PC-3 (cell line): ENCODE measurements around the gene OR7G3. TPM values are rescaled to one million over a fixed set of nuclear protein-coding genes. Genes with fewer than 3 reads are reported as not detected.
A peak's percentile ranks its signal among the peaks of the same experiment; 100 is the strongest.

Experiments used
- ATAC-seq: fragments of 200-7000 bp; cut with Tn5 transposase; 2 replicates; pipeline ENCODE4 v1.9.1; 2020; ENCODE audit warnings: mild to moderate bottlenecking, moderate library complexity
- BruUV-seq: library from RNA; stranded (reverse); fragments of 400-500 nt; replicated peaks from 2 replicates; lab custom pipeline; 2021; lab: Mats Ljungman, UMichigan
- CTCF ChIA-PET: fragments of 300-600 bp; sonication (Branson Sonifier 250); formaldehyde crosslinking; loops from one replicate; lab custom pipeline; 2022; ENCODE audit warnings: antibody characterized with exemption; lab: Charles Lee
- POLR2A ChIA-PET: fragments of 300-600 bp; sonication (Branson Sonifier 250); formaldehyde crosslinking; loops from one replicate; lab custom pipeline; 2022; ENCODE audit warnings: antibody characterized with exemption; ENCODE audit not compliant: unreplicated experiment; lab: Charles Lee
- DNase-seq: peaks from one replicate; pipeline ENCODE4 v3.0.0-alpha.2; 2015
- H2AFZ ChIP-seq: fragments of 300-600 bp; sonication (generic); 2 replicates; pipeline ENCODE4 v1.6.0; 2016; ENCODE audit warnings: antibody characterized with exemption, low read length
- H3F3A ChIP-seq: fragments of 300-600 bp; sonication (generic); one replicate; pipeline ENCODE4 v1.6.0; 2017; ENCODE audit warnings: antibody characterized with exemption, low read length, control low read depth, mild to moderate bottlenecking; ENCODE audit not compliant: unreplicated experiment
- H3K27ac ChIP-seq: fragments of 300-600 bp; sonication (generic); 2 replicates; pipeline ENCODE4 v1.5.1; 2016; ENCODE audit warnings: mild to moderate bottlenecking, low read length
- H3K27me3 ChIP-seq: fragments of 300-600 bp; sonication (generic); 2 replicates; pipeline ENCODE4 v1.6.1; 2016; ENCODE audit warnings: low read length, mixed read lengths
- H3K36me3 ChIP-seq: fragments of 300-600 bp; sonication (generic); 2 replicates; pipeline ENCODE4 v1.6.1; 2016; ENCODE audit warnings: low read depth, mixed run types, low read length, mixed read lengths
- H3K4me1 ChIP-seq: fragments of 300-600 bp; sonication (generic); 2 replicates; pipeline ENCODE4 v1.5.1; 2016; ENCODE audit warnings: low read length; ENCODE audit not compliant: insufficient read depth
- H3K4me2 ChIP-seq: fragments of 300-600 bp; sonication (generic); 2 replicates; pipeline ENCODE4 v1.6.0; 2016; ENCODE audit warnings: low read length
- H3K4me3 ChIP-seq: fragments of 300-600 bp; sonication (generic); 2 replicates; pipeline ENCODE4 v1.5.1; 2016; ENCODE audit warnings: mild to moderate bottlenecking, low read length, mixed read lengths
- H3K79me2 ChIP-seq: fragments of 300-600 bp; sonication (generic); 2 replicates; pipeline ENCODE4 v1.6.1; 2017; ENCODE audit warnings: low read length, mixed read lengths
- H3K9ac ChIP-seq: fragments of 300-600 bp; sonication (generic); 2 replicates; pipeline ENCODE4 v1.6.0; 2016; ENCODE audit warnings: mild to moderate bottlenecking, low read length
- H3K9me2 ChIP-seq: fragments of 300-600 bp; sonication (generic); replicated peaks from 2 replicates; pipeline ENCODE4 v1.6.1; 2016; ENCODE audit warnings: mixed run types, low read length, mixed read lengths
- H3K9me3 ChIP-seq: fragments of 300-600 bp; sonication (generic); 2 replicates; pipeline ENCODE4 v1.6.1; 2016; ENCODE audit warnings: low read length, mixed read lengths
- H4K20me1 ChIP-seq: fragments of 300-600 bp; sonication (generic); 2 replicates; pipeline ENCODE4 v1.6.1; 2016; ENCODE audit warnings: low read length, mixed read lengths
- CTCF ChIP-seq: fragments of 300-600 bp; sonication (generic); conservative IDR thresholded peaks from 2 replicates; pipeline ENCODE4 v1.5.1; 2017; ENCODE audit warnings: antibody characterized with exemption, low read depth, mild to moderate bottlenecking, low read length
- EZH2 ChIP-seq: fragments of 300-600 bp; sonication (generic); IDR thresholded peaks from one replicate; pipeline ENCODE4 v1.6.1; 2017; ENCODE audit warnings: antibody characterized with exemption, mild to moderate bottlenecking, low read length; ENCODE audit not compliant: unreplicated experiment
- EZH2phosphoT487 ChIP-seq: fragments of 300-600 bp; sonication (generic); IDR thresholded peaks from 2 replicates; pipeline ENCODE4 v1.6.1; 2018; ENCODE audit warnings: mild to moderate bottlenecking, antibody characterized with exemption, low read length, borderline replicate concordance
- intact Hi-C: fragments of 100-400 bp; cut with micrococcal nuclease; formaldehyde crosslinking; loops from 2 replicates; pipeline ENCODE4 v1.9.0; 2023
- total RNA-seq: library from RNA; depleted of rRNA; stranded (reverse); fragments of >200 nt; gene quantifications from 2 replicates; pipeline ENCODE4 v1.2.3, GENCODE V29; 2014

OR7G3 gene
- total RNA-seq, 1 experiment from 2014 or later, result not detected

- no peak for TF ChIP-seq EZH2phosphoT487
- no peak for TF ChIP-seq EZH2
- no peak for TF ChIP-seq CTCF
- POLR2A ChIA-PET, result no interaction called here
- Histone ChIP-seq H3K9me2 (no peaks in the 10 kb centered on the region), H3K9ac (no peak overlapping the region), H3K27ac (no peak overlapping the region), H3K4me1 (peaks cover 12% of the 10 kb centered on the region), H3K9me3 (peaks cover 67% of the 10 kb centered on the region), H2AFZ (no peak overlapping the region), H3K79me2 (peaks cover 100% of the 10 kb centered on the region), H4K20me1 (0 out of 2 replicates have a peak, but pooled peaks cover 8% of the 10 kb centered on the region), H3F3A (no peaks in the 10 kb centered on the region), H3K36me3 (peaks cover 97% of the 10 kb centered on the region), H3K4me2 (no peak overlapping the region), H3K4me3 (no peak overlapping the region), H3K27me3 (no peaks in the 10 kb centered on the region)
- CTCF ChIA-PET, result no interaction called here
- intact Hi-C loops, result no loop called here
- ATAC-seq (no peak), DNase-seq (no peak)
- no TSS peak for BruUV-seq
These were observed 24.6 kb upstream of the OR7G3 start for GRCh38 chr19:9151367-9151766.

DNA sequence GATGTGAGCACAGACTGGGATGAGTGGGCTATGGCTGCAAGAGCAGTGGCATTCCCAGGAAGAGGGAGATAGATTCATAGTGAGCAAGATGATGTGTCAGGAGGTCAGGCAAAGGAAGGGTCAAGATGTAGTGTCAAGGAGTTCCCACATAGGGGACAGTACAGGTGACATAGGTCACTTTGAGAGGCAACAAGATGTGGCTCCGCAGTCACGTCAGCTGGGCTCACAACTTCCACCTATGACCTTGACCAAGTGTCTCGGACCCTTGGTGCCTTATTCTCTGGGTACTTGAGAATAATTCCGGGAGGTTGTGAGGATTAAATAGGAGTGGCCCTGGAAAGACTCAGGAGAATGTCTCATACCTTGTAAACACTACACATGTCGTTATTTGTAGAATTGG, 23.9 kb upstream of the OR7G3 start:
- H4K20me1 ChIP-seq, result 0 out of 2 replicates have a peak, but pooled peaks cover 8% of the 10 kb centered on the region
- H3K27me3 ChIP-seq, result no peaks in the 10 kb centered on the region
- H3K9me2 ChIP-seq, result no peaks in the 10 kb centered on the region
- no peak for TF ChIP-seq CTCF
- TF ChIP-seq EZH2, result no peak
- TF ChIP-seq EZH2phosphoT487, result no peak
- peaks cover 94% of the 10 kb centered on the region for H3K36me3 ChIP-seq
- H2AFZ ChIP-seq, result no peak overlapping the region
- DNase-seq (no peak), ATAC-seq (no peak)
- H3K79me2 ChIP-seq, result peaks cover 100% of the 10 kb centered on the region
- no peak overlapping the region for H3K9ac ChIP-seq
- POLR2A ChIA-PET, result no interaction called here
- no TSS peak for BruUV-seq
- H3K27ac ChIP-seq, result peak overlapping the region; percentile 8; the same call in 1 of the 2 replicates
- no peaks in the 10 kb centered on the region for H3F3A ChIP-seq
- CTCF ChIA-PET, result no interaction called here
- H3K9me3 ChIP-seq, result peaks cover 67% of the 10 kb centered on the region
- intact Hi-C loops, result no loop called here
- H3K4me3 ChIP-seq, result no peak overlapping the region; the same call in 1 of the 2 replicates
- no peak overlapping the region for H3K4me2 ChIP-seq
- H3K4me1 ChIP-seq, result peaks cover 12% of the 10 kb centered on the region

DNA sequence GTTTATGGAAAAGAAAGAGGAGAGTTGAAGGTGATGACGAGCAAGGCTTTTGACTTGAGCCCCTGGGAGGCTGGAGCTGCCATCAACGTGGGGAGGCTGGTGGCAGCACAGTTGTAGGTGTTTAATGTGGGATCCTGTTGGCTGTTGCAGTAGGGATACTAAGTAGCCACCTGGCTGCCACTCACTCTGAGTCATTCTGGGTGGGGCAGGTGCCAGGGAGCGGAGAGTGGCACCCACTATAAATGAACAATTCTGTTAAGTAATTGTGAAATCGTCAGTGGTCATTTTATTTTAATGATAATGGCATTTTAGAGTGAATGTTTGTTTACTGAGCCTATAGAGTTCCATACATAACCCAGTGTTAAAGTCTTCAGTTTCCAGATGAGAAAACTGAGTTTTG, 23.2 kb upstream of the OR7G3 start:
- ATAC-seq, result peak; percentile 84
- POLR2A ChIA-PET, result no interaction called here
- Histone ChIP-seq H3F3A (no peaks in the 10 kb centered on the region), H3K4me1 (peaks cover 12% of the 10 kb centered on the region), H4K20me1 (0 out of 2 replicates have a peak, but pooled peaks cover 8% of the 10 kb centered on the region), H3K9me3 (peaks cover 69% of the 10 kb centered on the region), H3K4me2 (no peak overlapping the region), H2AFZ (no peak overlapping the region), H3K36me3 (peaks cover 94% of the 10 kb centered on the region), H3K9ac (no peak overlapping the region), H3K79me2 (peaks cover 100% of the 10 kb centered on the region), H3K9me2 (no peaks in the 10 kb centered on the region), H3K27ac (peak overlapping the region; percentile 8; the same call in 1 of the 2 replicates), H3K4me3 (no peak overlapping the region; the same call in 1 of the 2 replicates), H3K27me3 (no peaks in the 10 kb centered on the region)
- no TSS peak for BruUV-seq
- intact Hi-C loops, result loop anchor here (10.0 kb wide), 1 partner anchor 285 kb away; the partner anchor contains the start of gene ZNF266
- DNase-seq, result peak; percentile 76
- CTCF ChIA-PET, result no interaction called here
- TF ChIP-seq CTCF (no peak), EZH2phosphoT487 (no peak), EZH2 (no peak)
